Measurements from ENCODE around the gene ELP2. TPM values are rescaled to one million over a fixed set of nuclear protein-coding genes. Genes with fewer than 3 reads are reported as not detected.
"Not testable (repeated sequence)": the region's sequence is repeated elsewhere in the genome, so short reads cannot be mapped to it uniquely, and the experiment has no call there.

Gene ELP2
- total RNA-seq, 1 donor: 198 TPM

DNA sequence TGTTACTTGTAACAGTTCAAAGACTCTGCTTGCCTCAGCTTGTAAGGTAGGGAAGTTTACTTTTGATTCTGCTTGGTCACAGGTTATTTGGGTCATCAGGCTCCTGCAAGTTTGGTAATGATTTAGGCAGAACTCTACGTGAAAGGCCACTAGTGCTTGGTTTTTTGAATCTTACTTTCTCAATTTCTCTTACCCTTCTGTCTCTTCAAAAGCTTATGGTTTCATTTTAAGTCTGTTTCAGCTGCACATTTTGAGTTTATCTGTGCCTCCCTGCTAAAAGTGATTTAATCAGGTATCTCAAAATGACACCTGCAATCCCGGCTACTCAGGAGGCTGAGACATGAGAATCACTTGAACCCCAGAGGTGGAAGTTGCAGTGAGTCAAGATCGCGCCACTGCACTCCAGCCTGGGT, 31.3 kb downstream of the ELP2 start:
- no peaks in the 10 kb centered on the region for H3K4me1 ChIP-seq (ENCODE audit: insufficient read depth, low read length)
- no peak overlapping the region for H3K4me3 ChIP-seq (ENCODE audit: low read length)
- H3K27me3 ChIP-seq (ENCODE audit: insufficient read depth, low read length): no peaks in the 10 kb centered on the region
- no peaks in the 10 kb centered on the region for H3K9me3 ChIP-seq (ENCODE audit: low read depth, low read length)

DNA sequence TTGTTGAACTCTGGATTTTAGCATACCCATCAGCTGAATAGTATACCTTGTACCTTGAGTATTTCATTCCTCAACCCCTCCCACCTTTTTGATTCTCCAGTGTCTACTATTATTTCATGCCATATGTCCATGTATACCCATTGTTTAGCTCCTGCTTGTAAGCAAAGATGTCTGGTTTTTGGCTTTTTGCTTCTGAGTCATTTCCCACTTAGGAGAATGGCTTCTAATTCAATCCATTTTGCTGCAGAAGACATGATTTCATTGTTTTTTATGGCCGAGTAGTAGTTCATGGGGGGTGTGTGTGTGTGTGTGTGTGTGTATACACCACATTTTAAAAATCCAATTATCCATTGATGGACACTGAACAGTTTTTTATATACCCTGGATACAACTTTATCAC, 33.3 kb downstream of the ELP2 start:
- H3K9me3 ChIP-seq (ENCODE audit: low read depth, low read length): no peaks in the 10 kb centered on the region
- H3K27me3 ChIP-seq (ENCODE audit: insufficient read depth, low read length): no peaks in the 10 kb centered on the region
- no peaks in the 10 kb centered on the region for H3K4me1 ChIP-seq (ENCODE audit: insufficient read depth, low read length)
- H3K4me3 ChIP-seq (ENCODE audit: low read length): no peak overlapping the region

DNA sequence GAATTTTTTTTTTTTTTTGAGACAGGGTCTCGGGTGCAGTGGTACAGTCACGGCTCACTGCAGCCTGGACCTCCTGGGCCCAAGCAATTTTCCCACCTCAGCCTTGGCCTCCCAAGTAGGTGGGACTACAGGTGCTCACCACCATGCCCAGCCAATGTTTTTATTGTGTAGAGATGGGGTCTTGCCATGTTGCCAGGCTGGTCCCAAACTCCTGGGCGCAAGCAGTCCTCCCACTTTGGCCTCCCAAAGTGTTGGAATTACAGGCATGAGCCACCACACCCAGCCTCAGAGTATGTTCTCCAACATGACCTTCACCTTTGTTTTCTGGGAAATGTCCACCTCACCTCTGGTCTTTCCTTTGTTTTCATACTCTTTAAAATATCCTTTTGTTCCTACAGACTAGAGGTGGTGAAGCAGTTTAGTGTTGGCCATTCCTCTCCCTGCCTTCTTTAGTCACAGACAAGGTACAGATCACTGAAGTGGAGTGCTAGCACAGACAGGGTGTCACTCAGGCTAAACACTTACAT, 38.1 kb downstream of the ELP2 start:
- Histone ChIP-seq H3K4me3 (ENCODE audit: low read length) (no peak overlapping the region), H3K9me3 (ENCODE audit: low read depth, low read length) (no peaks in the 10 kb centered on the region), H3K4me1 (ENCODE audit: insufficient read depth, low read length) (no peaks in the 10 kb centered on the region), H3K27me3 (ENCODE audit: insufficient read depth, low read length) (no peaks in the 10 kb centered on the region)

DNA sequence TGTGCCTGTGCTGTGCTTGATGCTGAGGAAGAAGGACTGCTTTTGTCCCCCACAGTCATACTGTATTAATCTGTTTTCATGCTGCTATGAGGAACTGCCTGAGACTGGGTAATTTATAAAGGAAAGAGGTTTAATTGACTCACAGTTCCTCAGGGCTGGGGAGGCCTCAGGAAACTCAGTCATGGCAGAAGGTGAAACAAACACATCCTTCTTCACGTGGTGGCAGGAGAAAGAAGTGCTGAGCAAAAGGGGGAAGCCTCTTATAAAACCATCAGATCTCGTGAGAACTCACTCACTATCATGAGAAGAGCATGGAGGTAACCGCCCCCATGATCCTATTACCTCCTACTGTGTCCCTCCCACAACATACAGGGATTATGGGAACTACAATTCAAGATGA, 38.6 kb downstream of the ELP2 start:
- not testable (repeated sequence) for H3K4me1 ChIP-seq (ENCODE audit: insufficient read depth, low read length); H3K9me3 ChIP-seq (ENCODE audit: low read depth, low read length); H3K27me3 ChIP-seq (ENCODE audit: insufficient read depth, low read length); H3K4me3 ChIP-seq (ENCODE audit: low read length)

DNA sequence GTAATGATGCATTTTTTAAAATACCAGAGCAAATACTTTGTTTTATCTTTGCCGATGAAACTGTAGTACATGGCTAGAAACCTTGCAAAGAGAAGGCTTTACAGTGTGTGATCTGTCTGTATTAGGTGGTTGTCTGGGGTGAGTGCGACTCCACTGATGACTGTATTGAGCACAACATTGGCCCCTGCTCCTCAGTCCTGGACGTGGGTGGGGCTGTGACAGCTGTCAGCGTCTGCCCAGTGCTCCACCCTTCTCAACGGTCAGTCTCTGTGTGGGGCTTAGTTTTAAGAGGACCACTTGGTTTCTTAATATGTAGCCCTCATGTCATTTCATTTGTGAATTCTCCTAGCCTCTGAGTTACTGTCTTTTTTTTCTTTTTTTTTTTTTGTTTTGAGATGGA, 40.2 kb downstream of the ELP2 start:
- H3K27me3 ChIP-seq (ENCODE audit: insufficient read depth, low read length): no peaks in the 10 kb centered on the region
- H3K4me3 ChIP-seq (ENCODE audit: low read length): no peak overlapping the region
- H3K4me1 ChIP-seq (ENCODE audit: insufficient read depth, low read length): no peaks in the 10 kb centered on the region
- H3K9me3 ChIP-seq (ENCODE audit: low read depth, low read length): no peaks in the 10 kb centered on the region

DNA sequence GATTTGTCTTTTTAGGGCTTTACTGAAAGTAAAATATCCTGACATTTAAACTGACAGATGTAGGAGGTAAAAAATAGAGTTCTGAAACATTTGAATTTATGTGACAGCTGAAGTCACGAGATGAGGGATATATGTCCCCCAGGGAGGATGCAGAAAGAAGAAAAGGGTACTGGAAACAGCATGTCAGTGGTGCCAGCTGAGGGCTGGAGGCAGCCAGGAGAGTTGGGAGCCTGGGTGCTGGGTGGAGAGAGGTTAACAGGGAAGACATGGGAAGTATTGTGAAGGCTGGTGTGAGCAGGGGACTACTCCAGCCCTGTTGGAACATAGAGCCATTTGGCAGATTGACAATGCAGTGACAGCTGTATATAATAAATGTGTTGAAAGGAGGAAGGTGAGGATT, 45.8 kb downstream of the ELP2 start:
- no peaks in the 10 kb centered on the region for H3K27me3 ChIP-seq (ENCODE audit: insufficient read depth, low read length)

DNA sequence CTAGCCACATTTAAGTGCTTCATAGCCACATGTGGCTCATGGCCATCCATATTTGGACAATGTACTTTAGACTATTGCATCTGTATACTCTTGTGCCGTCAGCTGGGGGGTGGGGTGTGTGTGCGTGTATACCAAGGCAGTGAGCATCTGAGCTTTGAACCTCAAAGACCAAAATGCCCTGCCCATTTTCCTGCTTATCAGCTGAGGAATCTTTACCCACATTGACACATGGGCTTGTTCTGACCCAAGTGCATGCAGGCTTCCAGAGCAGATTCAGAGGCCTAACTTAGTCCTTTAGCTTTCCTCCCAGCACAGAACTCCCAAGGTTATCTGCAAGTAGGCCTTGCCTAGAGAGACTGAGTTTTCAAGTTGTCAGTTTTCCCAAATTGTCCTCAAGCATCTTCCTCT, 46.5 kb downstream of the ELP2 start:
- H3K9me3 ChIP-seq (ENCODE audit: low read depth, low read length): no peaks in the 10 kb centered on the region
- no peaks in the 10 kb centered on the region for H3K27me3 ChIP-seq (ENCODE audit: insufficient read depth, low read length)
- H3K4me1 ChIP-seq (ENCODE audit: insufficient read depth, low read length): peaks cover 10% of the 10 kb centered on the region
- H3K4me3 ChIP-seq (ENCODE audit: low read length): no peak overlapping the region

More for the DNA sequence above, 45.8 kb downstream of the ELP2 start:
- Histone ChIP-seq H3K9me3 (ENCODE audit: low read depth, low read length) (no peaks in the 10 kb centered on the region), H3K4me3 (ENCODE audit: low read length) (no peak overlapping the region), H3K4me1 (ENCODE audit: insufficient read depth, low read length) (peaks cover 10% of the 10 kb centered on the region)

DNA sequence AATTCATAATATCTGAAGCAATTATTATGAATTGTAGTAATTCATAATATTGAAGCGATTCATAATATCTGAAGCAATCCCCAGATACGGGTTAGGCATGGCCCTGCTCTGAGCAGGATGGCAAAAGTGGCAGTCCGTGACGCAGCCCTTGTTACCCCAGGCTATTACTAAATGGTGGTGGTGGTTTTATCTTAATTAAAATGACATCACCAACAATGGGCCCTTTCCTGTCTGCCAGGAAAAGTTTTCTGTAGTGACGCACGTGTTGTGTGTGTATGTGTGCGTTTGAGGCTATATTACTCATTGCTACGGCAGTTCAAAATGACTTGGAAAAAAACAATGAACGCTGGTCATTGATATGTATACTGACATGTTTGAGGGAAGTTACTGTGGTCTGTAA, 47.0 kb downstream of the ELP2 start:
- Histone ChIP-seq H3K4me1 (ENCODE audit: insufficient read depth, low read length) (peaks cover 10% of the 10 kb centered on the region), H3K4me3 (ENCODE audit: low read length) (no peak overlapping the region), H3K27me3 (ENCODE audit: insufficient read depth, low read length) (no peaks in the 10 kb centered on the region), H3K9me3 (ENCODE audit: low read depth, low read length) (no peaks in the 10 kb centered on the region)

DNA sequence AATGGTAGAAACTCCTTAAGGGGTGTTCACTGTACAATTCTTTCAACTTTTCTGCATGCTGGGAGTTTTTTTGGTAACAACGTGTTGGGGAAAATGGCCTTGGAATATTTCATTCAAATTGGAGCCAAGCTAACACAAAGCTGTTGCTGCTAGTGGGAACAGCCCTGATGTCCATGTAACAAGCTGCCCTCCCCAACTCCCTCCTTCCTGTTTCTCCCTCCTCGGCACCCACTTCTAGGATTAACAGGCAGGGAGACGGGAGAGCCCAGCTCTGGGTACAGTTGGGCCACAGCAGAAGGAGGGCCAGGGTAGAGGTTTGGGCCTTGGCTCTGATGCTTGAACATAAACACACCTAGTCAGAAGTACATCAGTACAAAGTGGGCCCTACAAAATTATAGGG, 48.2 kb downstream of the ELP2 start:
- no peaks in the 10 kb centered on the region for H3K9me3 ChIP-seq (ENCODE audit: low read depth, low read length)
- H3K4me3 ChIP-seq (ENCODE audit: low read length): no peak overlapping the region
- no peaks in the 10 kb centered on the region for H3K27me3 ChIP-seq (ENCODE audit: insufficient read depth, low read length)
- H3K4me1 ChIP-seq (ENCODE audit: insufficient read depth, low read length): peaks cover 10% of the 10 kb centered on the region

DNA sequence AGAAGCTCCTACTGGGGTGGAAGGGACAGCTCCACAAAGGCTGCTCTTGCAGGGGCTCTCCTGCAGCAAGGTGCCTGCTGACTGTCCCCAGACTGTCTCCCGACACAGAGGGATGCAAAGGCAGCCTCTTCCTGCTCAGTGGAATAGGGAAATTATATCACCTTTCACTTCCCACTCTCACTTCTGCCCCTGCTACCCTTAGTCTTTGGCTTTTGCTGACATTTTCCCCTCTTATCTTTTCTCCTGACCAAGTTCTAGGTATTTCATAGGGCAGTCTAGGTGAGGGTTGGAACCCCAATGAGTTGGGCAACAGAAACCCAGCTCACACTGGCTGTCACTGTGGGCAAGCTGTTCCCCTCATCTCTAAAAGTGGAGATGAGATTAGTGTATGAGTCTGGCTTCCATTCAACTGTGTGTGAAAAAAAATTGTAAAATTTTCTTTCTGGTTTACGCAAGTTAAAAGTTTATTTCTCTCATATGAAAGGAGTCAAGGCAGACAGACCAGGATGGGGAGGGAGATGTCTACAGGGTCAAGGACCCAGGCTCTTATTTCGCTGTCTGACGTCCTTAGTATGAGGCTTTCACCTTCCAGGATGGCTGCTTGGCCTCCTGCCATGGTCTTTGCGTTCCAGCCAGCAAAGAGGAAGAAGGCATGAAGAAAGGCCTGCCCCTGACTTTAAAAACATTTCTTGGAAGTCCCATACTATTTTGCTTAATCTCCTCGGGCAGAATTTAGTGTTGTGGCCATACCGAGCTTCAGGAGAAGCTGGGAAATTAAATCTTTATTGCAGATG, 50.1 kb downstream of the ELP2 start:
- peaks cover 10% of the 10 kb centered on the region for H3K4me1 ChIP-seq (ENCODE audit: insufficient read depth, low read length)
- no peaks in the 10 kb centered on the region for H3K9me3 ChIP-seq (ENCODE audit: low read depth, low read length)
- no peak overlapping the region for H3K4me3 ChIP-seq (ENCODE audit: low read length)
- no peaks in the 10 kb centered on the region for H3K27me3 ChIP-seq (ENCODE audit: insufficient read depth, low read length)

DNA sequence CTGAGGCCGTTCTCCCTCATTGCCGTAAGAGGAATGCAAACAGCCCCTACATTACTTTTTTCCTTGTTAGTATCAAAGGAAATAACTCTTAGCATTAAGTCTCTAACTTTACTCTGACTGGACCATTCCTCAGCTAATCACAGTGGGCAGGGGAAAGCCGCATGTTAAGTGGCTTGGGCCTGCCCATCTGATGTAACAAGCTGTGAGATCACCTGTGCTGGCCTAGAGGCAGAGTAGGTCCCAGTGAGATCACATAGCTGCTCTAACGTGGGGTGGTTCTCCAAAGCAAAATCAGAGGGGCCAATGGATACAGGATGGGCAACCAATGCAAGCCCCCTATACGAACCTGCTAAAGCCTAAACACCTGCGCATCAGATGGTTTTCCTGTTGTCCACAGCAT, 51.7 kb downstream of the ELP2 start:
- H3K9me3 ChIP-seq (ENCODE audit: low read depth, low read length): no peaks in the 10 kb centered on the region
- H3K4me3 ChIP-seq (ENCODE audit: low read length): no peak overlapping the region
- H3K27me3 ChIP-seq (ENCODE audit: insufficient read depth, low read length): peaks cover 2% of the 10 kb centered on the region
- peaks cover 10% of the 10 kb centered on the region for H3K4me1 ChIP-seq (ENCODE audit: insufficient read depth, low read length)

DNA sequence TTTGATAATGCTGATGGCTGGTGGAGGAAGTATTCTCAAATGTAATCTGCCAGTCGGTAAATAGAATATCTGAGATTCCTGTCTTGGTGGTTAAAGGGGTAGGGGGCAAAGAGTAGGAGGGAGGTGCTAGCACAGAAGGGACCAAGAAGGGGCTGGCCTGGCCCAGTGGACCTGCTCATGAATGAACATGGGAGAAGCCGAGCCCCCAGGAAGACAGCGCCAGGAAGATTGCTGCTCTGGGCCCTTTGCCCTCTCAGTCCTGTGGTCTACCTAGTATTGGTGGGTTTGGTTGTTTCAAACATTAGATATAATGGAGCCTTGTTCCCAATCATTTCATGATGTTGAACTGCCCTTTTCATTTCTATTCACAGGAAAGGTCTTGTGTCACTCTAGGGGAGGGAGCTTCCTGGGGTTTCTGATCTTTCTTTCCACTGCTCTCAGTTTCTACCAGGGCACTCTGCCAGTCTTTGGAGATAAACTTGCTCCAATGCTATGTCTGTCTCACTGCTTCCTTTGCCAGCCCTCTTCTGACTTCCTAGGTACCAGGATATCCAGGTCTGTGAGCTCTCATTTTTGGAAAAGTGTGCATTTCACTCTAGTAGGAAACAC, 52.3 kb downstream of the ELP2 start:
- peaks cover 2% of the 10 kb centered on the region for H3K27me3 ChIP-seq (ENCODE audit: insufficient read depth, low read length)
- no peak overlapping the region for H3K4me3 ChIP-seq (ENCODE audit: low read length)
- no peaks in the 10 kb centered on the region for H3K9me3 ChIP-seq (ENCODE audit: low read depth, low read length)
- H3K4me1 ChIP-seq (ENCODE audit: insufficient read depth, low read length): peaks cover 16% of the 10 kb centered on the region

DNA sequence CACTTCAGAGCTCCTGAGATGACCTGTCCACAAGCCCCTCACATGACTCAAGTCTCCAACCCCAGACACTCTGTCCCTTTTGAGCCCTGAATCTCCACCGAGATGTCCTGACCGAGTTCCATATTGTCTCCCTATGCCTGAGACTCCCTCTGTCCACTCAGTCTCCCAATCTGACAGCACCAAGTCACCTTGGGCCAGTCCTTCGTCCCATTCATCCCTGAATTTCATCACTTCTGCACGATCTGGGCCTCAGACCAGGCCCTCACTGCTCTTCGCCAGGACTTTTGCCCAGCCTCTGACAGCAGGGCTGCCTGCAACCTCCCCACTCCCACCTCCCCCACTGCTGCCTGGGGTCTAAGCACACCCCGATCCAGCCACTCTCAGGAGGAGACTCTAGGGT, 53.3 kb downstream of the ELP2 start:
- Histone ChIP-seq H3K9me3 (ENCODE audit: low read depth, low read length) (no peaks in the 10 kb centered on the region), H3K27me3 (ENCODE audit: insufficient read depth, low read length) (peaks cover 9% of the 10 kb centered on the region), H3K4me3 (ENCODE audit: low read length) (no peak overlapping the region), H3K4me1 (ENCODE audit: insufficient read depth, low read length) (peaks cover 22% of the 10 kb centered on the region)

DNA sequence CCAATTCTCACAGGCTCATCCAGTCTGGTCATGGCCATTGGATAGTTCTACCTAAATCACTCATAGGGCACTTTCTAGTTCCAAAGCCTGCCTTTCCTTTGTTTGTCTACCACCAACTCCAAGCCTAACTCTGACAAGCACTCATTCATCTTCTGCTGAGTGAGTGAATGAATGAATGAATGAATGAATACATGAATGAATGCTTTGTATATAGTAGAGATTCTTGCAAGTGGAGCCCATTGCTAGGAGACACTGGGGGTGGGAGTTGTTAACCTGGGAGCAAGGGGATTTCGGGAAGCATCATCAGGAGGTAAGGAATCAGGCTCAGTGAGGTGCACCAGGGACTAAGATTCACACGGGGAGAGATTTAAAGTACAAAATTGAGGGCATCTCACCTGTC, 54.3 kb downstream of the ELP2 start:
- H3K27me3 ChIP-seq (ENCODE audit: insufficient read depth, low read length): peaks cover 18% of the 10 kb centered on the region
- H3K4me3 ChIP-seq (ENCODE audit: low read length): no peak overlapping the region
- peaks cover 26% of the 10 kb centered on the region for H3K4me1 ChIP-seq (ENCODE audit: insufficient read depth, low read length)
- no peaks in the 10 kb centered on the region for H3K9me3 ChIP-seq (ENCODE audit: low read depth, low read length)

DNA sequence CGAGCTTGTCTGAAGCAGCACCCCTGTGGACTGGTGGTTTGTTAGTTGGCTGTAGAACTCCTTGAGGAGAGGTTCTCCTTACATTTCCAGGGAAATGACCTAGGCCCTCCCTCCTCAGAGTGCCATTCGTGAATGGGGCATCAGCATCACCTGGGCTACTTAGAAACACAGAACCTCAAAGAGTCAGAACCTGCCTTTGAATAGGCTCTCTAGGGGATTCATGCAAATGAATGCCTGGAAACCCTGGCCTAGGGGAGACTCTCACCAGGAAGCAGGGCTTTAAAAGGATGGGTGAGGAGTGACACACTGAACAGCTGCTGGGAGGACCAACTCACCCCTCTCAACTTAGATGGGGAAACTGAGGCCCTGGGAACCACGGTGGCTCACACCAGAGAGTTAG, 55.5 kb downstream of the ELP2 start:
- Histone ChIP-seq H3K4me3 (ENCODE audit: low read length) (no peak overlapping the region), H3K4me1 (ENCODE audit: insufficient read depth, low read length) (peaks cover 17% of the 10 kb centered on the region), H3K27me3 (ENCODE audit: insufficient read depth, low read length) (peaks cover 27% of the 10 kb centered on the region), H3K9me3 (ENCODE audit: low read depth, low read length) (no peaks in the 10 kb centered on the region)

Measured in mononuclear cell (primary cell).